NK-92 treated with Interleukin-12 subunit alpha and Interleukin-12 subunit beta, amount 100 ng/mL, for 24 hours (cell line): ENCODE measurements around the gene IQSEC3.
"Not testable (repeated sequence)": the region's sequence is repeated elsewhere in the genome, so short reads cannot be mapped to it uniquely, and the experiment has no call there.

Source experiments
- DNase-seq: peaks from one replicate; lab custom pipeline; 2025; lab: John Stamatoyannopoulos, UW

The IQSEC3 gene

GRCh38 chr12:66428-66781, at the start of gene IQSEC3:
TSS of gene IQSEC3 (plus strand) at chr12:66767. CDS start at chr12:66883, 116 bp downstream.
- not testable (repeated sequence) for DNase-seq

- DNase-seq = not testable (repeated sequence)
These were observed 48.9 kb upstream of the IQSEC3 start for GRCh38 chr12:17370-18340.

DNA sequence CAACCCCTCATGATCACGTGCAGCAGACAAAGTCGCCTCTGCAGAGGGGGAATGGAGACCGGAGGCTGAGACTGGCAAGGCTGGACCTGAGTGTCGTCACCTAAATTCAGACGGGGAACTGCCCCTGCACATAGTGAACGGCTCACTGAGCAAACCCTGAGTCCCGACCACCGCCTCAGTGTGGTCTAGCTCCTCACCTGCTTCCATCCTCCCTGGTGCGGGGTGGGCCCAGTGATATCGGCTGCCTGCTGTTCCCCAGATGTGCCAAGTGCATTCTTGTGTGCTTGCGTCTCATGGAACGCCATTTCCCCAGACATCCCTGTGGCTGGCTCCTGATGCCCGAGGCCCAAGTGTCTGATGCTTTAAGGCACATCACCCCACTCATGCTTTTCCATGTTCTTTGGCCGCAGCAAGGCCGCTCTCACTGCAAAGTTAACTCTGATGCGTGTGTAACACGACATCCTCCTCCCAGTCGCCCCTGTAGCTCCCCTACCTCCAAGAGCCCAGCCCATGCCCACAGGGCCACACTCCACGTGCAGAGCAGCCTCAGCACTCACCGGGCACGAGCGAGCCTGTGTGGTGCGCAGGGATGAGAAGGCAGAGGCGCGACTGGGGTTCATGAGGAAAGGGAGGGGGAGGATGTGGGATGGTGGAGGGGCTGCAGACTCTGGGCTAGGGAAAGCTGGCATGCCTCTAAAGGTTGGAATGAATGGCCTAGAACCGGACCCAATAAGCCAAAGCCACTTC, 47.6 kb upstream of the IQSEC3 start:
- not testable (repeated sequence) for DNase-seq

DNA sequence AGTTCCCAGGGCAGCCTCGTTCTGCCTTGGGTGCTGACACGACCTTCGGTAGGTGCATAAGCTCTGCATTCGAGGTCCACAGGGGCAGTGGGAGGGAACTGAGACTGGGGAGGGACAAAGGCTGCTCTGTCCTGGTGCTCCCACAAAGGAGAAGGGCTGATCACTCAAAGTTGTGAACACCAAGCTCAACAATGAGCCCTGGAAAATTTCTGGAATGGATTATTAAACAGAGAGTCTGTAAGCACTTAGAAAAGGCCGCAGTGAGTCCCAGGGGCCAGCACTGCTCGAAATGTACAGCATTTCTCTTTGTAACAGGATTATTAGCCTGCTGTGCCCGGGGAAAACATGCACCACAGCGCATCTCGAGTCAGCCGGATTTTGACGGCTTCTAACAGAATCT, 46.7 kb upstream of the IQSEC3 start:
- DNase-seq = not testable (repeated sequence)

- no peak for DNase-seq
These were observed 45.8 kb upstream of the IQSEC3 start for GRCh38 chr12:20757-21156.

DNA sequence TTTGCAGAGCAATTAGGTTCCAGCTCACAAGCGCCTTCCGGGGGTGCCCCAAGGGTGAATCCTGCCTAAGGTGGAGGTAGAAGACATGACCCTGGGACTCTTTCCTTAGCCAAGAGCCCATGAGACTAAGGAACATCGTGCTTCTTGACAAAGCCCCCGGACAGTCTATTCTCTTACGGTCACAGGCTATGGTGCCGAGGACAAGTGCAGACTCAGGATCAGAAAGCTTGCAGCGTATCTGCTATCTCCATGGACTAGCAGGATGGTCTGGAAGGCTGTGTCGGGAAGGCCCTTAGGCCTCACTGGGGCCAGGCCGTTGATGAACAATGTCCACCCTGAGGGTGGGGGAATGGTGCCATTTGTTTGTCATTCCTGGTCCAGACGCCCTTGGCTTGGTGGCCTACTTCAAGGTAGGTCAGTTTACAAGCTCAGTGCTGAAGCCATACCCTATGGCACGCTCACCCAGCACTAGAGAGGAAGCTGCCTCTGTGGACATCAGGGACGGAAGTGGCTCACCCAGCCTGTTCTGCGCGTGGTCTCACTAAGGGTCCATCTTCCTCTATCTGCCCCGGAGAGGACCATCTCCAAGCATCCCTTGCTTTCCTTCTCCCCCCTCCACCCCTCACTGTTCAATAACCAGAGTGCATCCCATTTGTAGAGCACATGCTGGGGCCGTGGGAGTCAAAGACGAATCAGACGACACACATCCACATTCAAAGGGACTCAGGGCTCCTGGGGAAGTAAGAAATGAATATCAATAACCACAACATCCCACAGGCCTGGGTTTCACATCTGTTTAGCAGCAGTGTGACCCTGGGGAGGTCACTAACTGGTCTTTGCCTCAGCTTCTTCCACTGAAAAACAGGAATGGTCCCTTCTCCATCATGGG, 45.0 kb upstream of the IQSEC3 start:
- DNase-seq = no peak

- no peak for DNase-seq
These were observed 44.4 kb upstream of the IQSEC3 start for GRCh38 chr12:22190-22529.

GRCh38 chr12:22530-23201, 43.9 kb upstream of the IQSEC3 start:
- DNase-seq = no peak

- DNase-seq = not testable (repeated sequence)
These were observed 38.7 kb upstream of the IQSEC3 start for GRCh38 chr12:27904-28303.

GRCh38 chr12:38775-39174, 27.8 kb upstream of the IQSEC3 start:
- DNase-seq = not testable (repeated sequence)

DNA sequence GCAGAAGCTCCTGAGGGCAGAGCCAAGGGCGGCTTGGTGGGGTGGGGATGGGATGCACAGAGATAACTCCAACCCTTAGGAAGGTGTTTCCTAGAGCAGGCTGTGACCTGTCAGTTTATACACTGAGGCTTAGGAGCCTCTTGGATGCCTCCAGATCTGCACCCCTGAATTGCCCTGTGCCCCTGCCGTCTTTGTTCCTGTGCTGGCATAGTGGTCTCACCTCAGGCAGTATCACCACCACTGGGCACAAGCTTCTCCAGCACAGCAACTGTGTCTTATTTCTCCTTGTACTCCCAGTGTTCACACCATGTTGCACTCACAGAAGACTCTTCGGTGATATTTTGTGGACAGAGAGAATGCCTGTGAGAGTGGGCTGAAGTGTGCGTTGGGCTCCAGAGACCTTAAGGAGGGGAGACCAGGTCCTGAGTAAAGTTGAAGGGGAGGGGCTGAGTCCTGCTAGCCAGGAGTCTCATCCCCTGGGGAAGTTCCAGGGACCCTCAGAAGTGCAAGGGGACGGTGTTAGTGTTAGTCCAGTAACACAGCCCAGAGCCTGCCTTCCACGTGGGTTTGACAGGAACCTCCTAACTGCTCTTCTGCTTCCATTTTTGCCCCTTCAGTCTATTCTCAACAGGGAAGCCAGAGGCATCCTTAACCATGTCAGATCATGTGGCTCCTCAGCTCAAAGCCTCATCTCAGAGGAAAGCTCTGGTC, 26.9 kb upstream of the IQSEC3 start:
- not testable (repeated sequence) for DNase-seq

DNA sequence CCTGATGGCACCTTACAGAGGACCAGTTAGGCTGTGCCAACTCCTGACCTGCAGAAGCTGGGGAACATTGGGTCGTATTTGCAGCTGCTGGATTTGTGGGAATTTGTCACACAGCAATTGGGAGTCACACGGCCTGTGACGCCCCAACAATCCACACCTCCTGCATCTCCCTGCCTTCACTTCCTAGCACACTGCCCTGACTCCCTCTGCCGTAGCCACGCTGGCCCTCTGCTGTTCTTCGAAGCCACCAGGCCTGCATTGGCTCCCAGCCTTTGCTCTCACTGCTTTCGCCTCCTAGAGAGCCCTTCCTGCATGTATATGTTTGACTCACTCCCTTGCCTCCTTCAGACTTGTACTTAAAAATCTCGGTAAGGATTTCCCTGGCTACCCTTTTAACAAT, 22.2 kb upstream of the IQSEC3 start:
- DNase-seq = not testable (repeated sequence)

GRCh38 chr12:45235-45990, 21.2 kb upstream of the IQSEC3 start:
- not testable (repeated sequence) for DNase-seq

GRCh38 chr12:45991-46358, 20.6 kb upstream of the IQSEC3 start:
- DNase-seq = not testable (repeated sequence)

DNA sequence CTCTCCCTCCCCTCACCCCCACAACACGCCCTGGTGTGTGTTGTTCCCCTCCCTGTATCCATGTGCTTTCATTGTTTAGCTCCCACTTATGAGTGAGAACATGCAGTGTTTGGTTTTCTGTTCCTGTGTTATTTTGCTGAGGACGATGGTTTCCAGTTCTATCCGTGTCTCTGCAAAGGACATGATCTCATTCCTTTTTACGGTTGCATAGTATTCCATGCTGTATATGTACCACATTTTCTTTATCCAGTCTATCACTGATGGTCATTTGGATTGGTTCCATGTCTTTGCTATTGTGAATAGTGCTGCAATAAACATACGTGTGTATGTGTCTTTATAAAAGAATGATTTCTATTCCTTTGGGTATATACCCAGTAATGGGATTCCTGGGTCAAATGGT, 20.0 kb upstream of the IQSEC3 start:
- DNase-seq = not testable (repeated sequence)

DNA sequence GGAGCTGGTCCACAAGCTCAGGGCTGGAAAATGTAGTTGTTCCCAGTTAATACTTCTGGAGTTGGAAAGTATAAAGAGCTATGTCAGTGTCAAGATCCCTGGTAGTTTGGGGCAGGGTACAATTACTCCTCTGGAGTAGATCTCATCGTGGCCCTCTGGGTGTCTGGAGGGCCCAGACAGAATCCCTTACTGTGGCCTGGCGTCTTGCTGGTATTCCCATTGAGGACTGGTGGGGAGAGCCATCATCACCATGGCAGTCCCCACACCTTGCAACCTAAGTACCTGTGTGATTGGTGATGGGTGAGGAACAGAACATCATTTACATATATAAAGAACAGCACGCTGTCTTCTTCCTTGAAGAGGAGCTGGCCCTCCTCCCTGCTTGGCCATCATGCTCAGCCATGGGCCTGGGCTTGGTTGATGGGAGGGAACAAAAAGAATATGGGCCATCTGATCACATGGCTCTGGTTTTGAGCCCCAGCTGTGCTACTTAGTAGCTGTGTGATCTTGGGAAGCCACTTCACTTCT, 18.8 kb upstream of the IQSEC3 start:
- not testable (repeated sequence) for DNase-seq

- not testable (repeated sequence) for DNase-seq
These were observed 17.4 kb upstream of the IQSEC3 start for GRCh38 chr12:49149-49548.

DNA sequence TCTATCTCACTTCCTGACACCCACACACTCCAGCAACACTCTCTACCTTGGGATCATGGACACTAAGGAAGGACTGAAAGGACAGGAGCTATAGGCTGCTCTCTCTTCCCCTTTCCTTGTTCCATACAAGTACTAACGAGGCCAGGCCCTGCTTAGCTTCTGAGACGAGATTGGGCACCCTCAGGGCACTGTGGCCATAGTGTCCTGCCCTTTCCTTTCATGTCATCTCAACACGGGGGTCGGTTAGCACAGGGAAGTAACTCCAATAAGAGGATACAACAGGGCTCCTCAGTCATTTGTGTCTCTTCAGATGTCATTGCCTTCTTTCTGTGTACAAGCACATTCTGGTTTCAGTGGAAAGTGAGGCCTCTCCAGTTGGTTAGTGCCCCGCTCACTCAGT, 15.5 kb upstream of the IQSEC3 start:
- DNase-seq = not testable (repeated sequence)

DNA sequence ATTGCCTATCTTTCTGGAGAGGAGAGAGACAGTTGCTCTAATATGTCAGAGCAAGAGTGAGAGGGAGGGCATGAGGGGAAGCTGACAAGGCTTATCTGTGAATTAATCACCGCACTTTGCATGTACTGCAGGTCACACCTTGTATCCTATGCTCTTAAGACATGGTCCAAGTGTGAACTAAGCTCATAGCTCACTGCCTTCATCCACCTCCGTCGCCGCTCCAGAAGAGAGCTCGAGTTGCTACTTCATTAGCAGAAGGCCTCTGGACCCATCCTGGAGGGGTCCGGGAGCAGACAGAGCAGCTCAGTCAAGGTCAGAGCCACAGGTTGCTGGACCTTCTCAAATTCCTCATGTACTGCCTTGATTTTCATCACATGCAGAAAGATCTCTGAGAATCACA, 14.6 kb upstream of the IQSEC3 start:
- DNase-seq = not testable (repeated sequence)
